Progenitor cell of endocrine pancreas (in vitro differentiated cells): Measurements from ENCODE around the gene HPGD. TPM values are rescaled to one million over a fixed set of nuclear protein-coding genes. Genes with fewer than 3 reads are reported as not detected.

Experiments
- DNase-seq: peaks from one replicate; pipeline ENCODE4 v3.0.0; 2021; ENCODE audit warnings: low spot score; ENCODE audit not compliant: unreplicated experiment
- H3K27ac Mint-ChIP-seq: 2 replicates; pipeline ENCODE4 v1.8.0; 2021; ENCODE audit warnings: mild to moderate bottlenecking, moderate library complexity, mixed read lengths
- H3K27me3 Mint-ChIP-seq: 2 replicates; pipeline ENCODE4 v1.8.0; 2021; ENCODE audit warnings: mixed read lengths
- H3K36me3 Mint-ChIP-seq: 2 replicates; pipeline ENCODE4 v1.8.0; 2022; ENCODE audit warnings: mixed read lengths; ENCODE audit not compliant: insufficient read depth
- H3K4me1 Mint-ChIP-seq: 2 replicates; pipeline ENCODE4 v1.8.0; 2021; ENCODE audit warnings: low read depth, mixed read lengths
- H3K4me3 Mint-ChIP-seq: 2 replicates; pipeline ENCODE4 v1.8.0; 2021; ENCODE audit warnings: low read depth, mild to moderate bottlenecking, moderate library complexity, mixed read lengths
- H3K9me3 Mint-ChIP-seq: 2 replicates; pipeline ENCODE4 v1.8.0; 2021; ENCODE audit warnings: low read depth, mixed read lengths
- CTCF ChIP-seq: fragments of 200-600 bp; sonication (generic); IDR thresholded peaks from one replicate; pipeline ENCODE4 v1.5.0; 2021; ENCODE audit warnings: antibody characterized with exemption, mild to moderate bottlenecking; ENCODE audit not compliant: unreplicated experiment
- total RNA-seq: library from RNA; stranded (reverse); gene quantifications from 2 replicates; pipeline ENCODE4 v1.2.1, GENCODE V29; 2021

The HPGD gene
- total RNA-seq, 1 donor from 2014 or later = 2.0 TPM

GRCh38 chr4:174555789-174556630 is 33.7 kb upstream of the HPGD start:
- no peak for DNase-seq
- Mint-ChIP-seq H3K36me3 (no peaks in the 10 kb centered on the region), H3K4me3 (no peak overlapping the region), H3K27ac (no peak overlapping the region), H3K4me1 (no peaks in the 10 kb centered on the region), H3K9me3 (peaks cover 3% of the 10 kb centered on the region), H3K27me3 (no peaks in the 10 kb centered on the region)
- no peak for TF ChIP-seq CTCF

- DNase-seq = no peak
- H3K4me1 Mint-ChIP-seq = no peaks in the 10 kb centered on the region
- H3K27ac Mint-ChIP-seq = no peak overlapping the region
- no peaks in the 10 kb centered on the region for H3K27me3 Mint-ChIP-seq
- H3K36me3 Mint-ChIP-seq = no peaks in the 10 kb centered on the region
- H3K4me3 Mint-ChIP-seq = no peak overlapping the region
- TF ChIP-seq CTCF = no peak
- H3K9me3 Mint-ChIP-seq = peaks cover 4% of the 10 kb centered on the region
Measured at GRCh38 chr4:174554231-174554728, 32.0 kb upstream of the HPGD start.

- Mint-ChIP-seq H3K27ac (no peak overlapping the region), H3K27me3 (no peaks in the 10 kb centered on the region), H3K36me3 (no peaks in the 10 kb centered on the region), H3K4me3 (no peak overlapping the region), H3K4me1 (no peaks in the 10 kb centered on the region), H3K9me3 (peaks cover 7% of the 10 kb centered on the region)
- TF ChIP-seq CTCF = no peak
- DNase-seq = no peak
Measured at GRCh38 chr4:174553828-174554227, 31.5 kb upstream of the HPGD start.

GRCh38 chr4:174553031-174553430 is 30.7 kb upstream of the HPGD start:
- Mint-ChIP-seq H3K4me1 (no peaks in the 10 kb centered on the region), H3K36me3 (no peaks in the 10 kb centered on the region), H3K4me3 (no peak overlapping the region), H3K9me3 (peaks cover 13% of the 10 kb centered on the region), H3K27me3 (no peaks in the 10 kb centered on the region), H3K27ac (no peak overlapping the region)
- no peak for TF ChIP-seq CTCF
- DNase-seq = no peak

- H3K4me1 Mint-ChIP-seq = no peaks in the 10 kb centered on the region
- H3K27ac Mint-ChIP-seq = no peak overlapping the region
- no peak overlapping the region for H3K4me3 Mint-ChIP-seq
- no peak for TF ChIP-seq CTCF
- H3K36me3 Mint-ChIP-seq = no peaks in the 10 kb centered on the region
- DNase-seq = no peak
- no peaks in the 10 kb centered on the region for H3K27me3 Mint-ChIP-seq
- H3K9me3 Mint-ChIP-seq = peaks cover 19% of the 10 kb centered on the region
Measured at GRCh38 chr4:174550541-174550940, 28.3 kb upstream of the HPGD start.
